Hepatocyte (in vitro differentiated cells): ENCODE results near the gene STAU1. TPM values are rescaled to one million over a fixed set of nuclear protein-coding genes. Genes with fewer than 3 reads are reported as not detected.

ENCODE experiments used
- DNase-seq: peaks from one replicate; pipeline ENCODE4 v3.0.0-alpha.2; 2016; ENCODE audit warnings: low spot score
- H2AFZ ChIP-seq: fragments of 200-600 bp; sonication (generic); 2 replicates; pipeline ENCODE4 v1.6.0; 2016; ENCODE audit warnings: antibody characterized with exemption, mild to moderate bottlenecking
- H3K27ac ChIP-seq: fragments of 200-600 bp; sonication (generic); 2 replicates; pipeline ENCODE4 v1.5.1; 2016; ENCODE audit warnings: mild to moderate bottlenecking
- H3K27me3 ChIP-seq: fragments of 200-600 bp; sonication (generic); 2 replicates; pipeline ENCODE4 v1.6.1; 2016
- H3K36me3 ChIP-seq: fragments of 200-600 bp; sonication (generic); replicated peaks from 2 replicates; pipeline ENCODE4 v1.5.1; 2016; ENCODE audit warnings: low read depth; ENCODE audit not compliant: insufficient read depth
- H3K4me1 ChIP-seq: fragments of 200-600 bp; sonication (generic); 2 replicates; pipeline ENCODE4 v1.5.1; 2016; ENCODE audit warnings: mild to moderate bottlenecking, moderate library complexity; ENCODE audit not compliant: insufficient read depth
- H3K4me2 ChIP-seq: fragments of 200-600 bp; sonication (generic); 2 replicates; pipeline ENCODE4 v1.6.0; 2016
- H3K4me3 ChIP-seq: fragments of 200-600 bp; sonication (generic); 2 replicates; pipeline ENCODE4 v1.5.1; 2016; ENCODE audit warnings: mild to moderate bottlenecking
- H3K79me2 ChIP-seq: fragments of 200-600 bp; sonication (generic); 2 replicates; pipeline ENCODE4 v1.6.0; 2017; ENCODE audit warnings: mild to moderate bottlenecking
- H3K9me2 ChIP-seq: fragments of 200-600 bp; sonication (generic); replicated peaks from 2 replicates; pipeline ENCODE4 v1.6.0; 2017; ENCODE audit warnings: mild to moderate bottlenecking; ENCODE audit not compliant: insufficient read depth
- H3K9me3 ChIP-seq: fragments of 200-600 bp; sonication (generic); 2 replicates; pipeline ENCODE4 v1.5.1; 2016; ENCODE audit warnings: low read depth, mild to moderate bottlenecking
- H4K20me1 ChIP-seq: fragments of 200-600 bp; sonication (generic); 2 replicates; pipeline ENCODE4 v1.6.0; 2016; ENCODE audit warnings: mild to moderate bottlenecking; ENCODE audit not compliant: insufficient read depth, poor library complexity, severe bottlenecking
- CTCF ChIP-seq: fragments of 200-600 bp; sonication (generic); IDR thresholded peaks from 2 replicates; pipeline ENCODE4 v1.5.1; 2016; ENCODE audit warnings: antibody characterized with exemption, mild to moderate bottlenecking; ENCODE audit not compliant: poor library complexity
- EZH2 ChIP-seq: fragments of 200-600 bp; sonication (generic); IDR thresholded peaks from 2 replicates; pipeline ENCODE4 v1.6.1; 2016; ENCODE audit warnings: antibody characterized with exemption, mild to moderate bottlenecking, borderline replicate concordance
- EZH2phosphoT487 ChIP-seq: fragments of 200-600 bp; sonication (generic); IDR thresholded peaks from one replicate; pipeline ENCODE4 v1.6.1; 2018; ENCODE audit warnings: antibody characterized with exemption, mild to moderate bottlenecking, low read depth, moderate library complexity; ENCODE audit not compliant: unreplicated experiment, severe bottlenecking
- WGBS: methylation state at CpG from one replicate; pipeline ENCODE4 v1.1.6; 2016; ENCODE audit warnings: low lambda C conversion rate; ENCODE audit errors: missing lambda C conversion rate; 5-methylcytosine and 5-hydroxymethylcytosine counted together
- polyA plus RNA-seq: library from polyadenylated mRNA; unstranded; fragments of >200 nt; fragmentation: Nextera tagmentation; extraction: Ambion mirVana; gene quantifications from 2 replicates; pipeline ENCODE4 v1.2.1, GENCODE V29; 2016
- total RNA-seq: library from RNA; depleted of rRNA; stranded (reverse); fragments of >200 nt; gene quantifications from 2 replicates; pipeline ENCODE4 v1.2.3, GENCODE V29; 2014

Gene STAU1
- total and polyA plus RNA-seq, 2 experiments from 2014 or later: 72.9 to 84.5 TPM

GRCh38 chr20:49118307-49118706 is 69.8 kb downstream of the STAU1 start:
- H3K27me3 ChIP-seq: no peaks in the 10 kb centered on the region
- no peaks in the 10 kb centered on the region for H3K36me3 ChIP-seq

GRCh38 chr20:49115564-49115963 is 72.6 kb downstream of the STAU1 start:
- DNase-seq: no peak
- Histone ChIP-seq H3K79me2 (peaks cover 3% of the 10 kb centered on the region), H3K9me3 (no peaks in the 10 kb centered on the region), H3K27ac (no peak overlapping the region), H3K4me3 (no peak overlapping the region), H3K9me2 (no peaks in the 10 kb centered on the region), H4K20me1 (no peaks in the 10 kb centered on the region), H3K27me3 (no peaks in the 10 kb centered on the region), H3K36me3 (no peaks in the 10 kb centered on the region), H3K4me1 (peaks cover 3% of the 10 kb centered on the region), H3K4me2 (no peak overlapping the region), H2AFZ (no peak overlapping the region)
- 81% methylated on average over 7 of the region's 7 CpGs for WGBS
- no peak for TF ChIP-seq CTCF
- TF ChIP-seq EZH2phosphoT487: no peak
- TF ChIP-seq EZH2: no peak

More at GRCh38 chr20:49118307-49118706, 69.8 kb downstream of the STAU1 start:
- H3K79me2 ChIP-seq: peaks cover 6% of the 10 kb centered on the region
- TF ChIP-seq EZH2 (no peak), CTCF (no peak), EZH2phosphoT487 (no peak)
- no peaks in the 10 kb centered on the region for H3K9me2 ChIP-seq
- H2AFZ ChIP-seq: no peak overlapping the region
- 98% methylated on average over 3 of the region's 3 CpGs for WGBS
- H3K4me1 ChIP-seq: peaks cover 3% of the 10 kb centered on the region
- no peak overlapping the region for H3K27ac ChIP-seq
- H3K4me2 ChIP-seq: no peak overlapping the region
- no peak for DNase-seq
- H3K4me3 ChIP-seq: no peak overlapping the region
- H4K20me1 ChIP-seq: no peaks in the 10 kb centered on the region
- H3K9me3 ChIP-seq: no peaks in the 10 kb centered on the region

GRCh38 chr20:49112596-49113274 is 75.4 kb downstream of the STAU1 start:
- TF ChIP-seq EZH2: no peak
- TF ChIP-seq EZH2phosphoT487: no peak
- no peak for TF ChIP-seq CTCF
- Histone ChIP-seq H3K27ac (no peak overlapping the region), H3K27me3 (no peaks in the 10 kb centered on the region), H3K9me2 (no peaks in the 10 kb centered on the region), H3K4me1 (no peaks in the 10 kb centered on the region), H3K79me2 (no peaks in the 10 kb centered on the region), H4K20me1 (no peaks in the 10 kb centered on the region), H2AFZ (no peak overlapping the region), H3K4me3 (no peak overlapping the region), H3K36me3 (no peaks in the 10 kb centered on the region), H3K9me3 (no peaks in the 10 kb centered on the region), H3K4me2 (no peak overlapping the region)
- no peak for DNase-seq
- 95% methylated on average over 15 of the region's 15 CpGs for WGBS
